Breast epithelium (tissue), 4 donors: Measurements from ENCODE around the gene PAK6. TPM values are rescaled to one million over a fixed set of nuclear protein-coding genes. Genes with fewer than 3 reads are reported as not detected.
A peak's percentile ranks its signal among the peaks of the same experiment; 100 is the strongest.

Experiments
- DNase-seq, 2 donors: peaks; one replicate each; pipeline ENCODE4 v3.0.0-alpha.2; 2019; ENCODE audit warnings: low spot score in 2 of 2
- H3K27ac ChIP-seq, 2 donors: fragments of 200-600 bp; sonication (generic) in 1 of 2; one replicate each; pipeline ENCODE4 v1.5.1; 2016 to 2019; ENCODE audit warnings: mild to moderate bottlenecking in 1 of 2
- H3K27me3 ChIP-seq, 2 donors: fragments of 200-600 bp; sonication (generic) in 1 of 2; one replicate each; pipeline versions ENCODE4 v1.5.1 to v1.6.0; 2017 to 2019; ENCODE audit warnings: control low read depth in 1 of 2, mild to moderate bottlenecking in 1 of 2
- H3K36me3 ChIP-seq: fragments of 200-600 bp; one replicate; pipeline ENCODE4 v1.5.1; 2019
- H3K4me1 ChIP-seq, 2 donors: fragments of 200-600 bp; sonication (generic); one replicate each; pipeline ENCODE4 v1.5.1; 2016 to 2019; ENCODE audit warnings: control low read depth in 1 of 2
- H3K4me3 ChIP-seq, 3 donors: fragments of 200-600 bp; sonication (generic); 1 replicate in 2 of 3; 2 replicates in 1 of 3; pipeline ENCODE4 v1.5.1; 2016 to 2019; ENCODE audit warnings: mild to moderate bottlenecking in 3 of 3, moderate library complexity in 2 of 3
- H3K9me3 ChIP-seq, 2 donors: fragments of 200-600 bp; sonication (generic) in 1 of 2; one replicate each; pipeline ENCODE4 v1.5.1; 2016 to 2019; ENCODE audit warnings: control low read depth in 1 of 2
- POLR2A ChIP-seq: fragments of 450-650 bp; IDR thresholded peaks from one replicate; pipeline ENCODE4 v1.6.1; 2016; ENCODE audit warnings: antibody characterized with exemption, mild to moderate bottlenecking, moderate library complexity
- POLR2AphosphoS5 ChIP-seq, 3 donors: sonication (generic); formaldehyde crosslinking; IDR thresholded peaks; one replicate each; pipeline ENCODE4 v1.6.1; 2017; ENCODE audit warnings: antibody characterized with exemption in 3 of 3
- intact Hi-C: fragments of 100-400 bp; cut with DNase I; formaldehyde crosslinking; loops from one replicate; pipeline ENCODE4 v1.15.1; 2023; ENCODE audit warnings: low total_unique reads
- total RNA-seq, 3 donors: library from RNA; depleted of rRNA; stranded (reverse); fragments of >200 nt; gene quantifications; one replicate each; pipeline ENCODE4 v1.1.0, GENCODE V29; 2016
- TF ChIP-seq, protein P1 (sequence below), 3 donors: fragments of 450-650 bp; IDR thresholded peaks; one replicate each; pipeline ENCODE4 v1.5.1; 2016 to 2017; ENCODE audit warnings: antibody characterized with exemption in 3 of 3, mild to moderate bottlenecking in 3 of 3, moderate library complexity in 3 of 3

The PAK6 gene
- total RNA-seq, 3 donors from 2014 or later = 0.80 to 11.0 (median 9.5) TPM

GRCh38 chr15:40257656-40258450, 19.0 kb downstream of the PAK6 start:
- Histone ChIP-seq H3K4me3 (no peak overlapping the region), H3K27ac (no peak overlapping the region), H3K27me3 (no peaks in the 10 kb centered on the region), H3K4me1 (peaks cover 6 to 10% of the 10 kb centered on the region in 2 donors), H3K36me3 (no peaks in the 10 kb centered on the region), H3K9me3 (no peaks in the 10 kb centered on the region)
- no peak for DNase-seq
- TF ChIP-seq POLR2A = no peak
- TF ChIP-seq, protein P1, sequence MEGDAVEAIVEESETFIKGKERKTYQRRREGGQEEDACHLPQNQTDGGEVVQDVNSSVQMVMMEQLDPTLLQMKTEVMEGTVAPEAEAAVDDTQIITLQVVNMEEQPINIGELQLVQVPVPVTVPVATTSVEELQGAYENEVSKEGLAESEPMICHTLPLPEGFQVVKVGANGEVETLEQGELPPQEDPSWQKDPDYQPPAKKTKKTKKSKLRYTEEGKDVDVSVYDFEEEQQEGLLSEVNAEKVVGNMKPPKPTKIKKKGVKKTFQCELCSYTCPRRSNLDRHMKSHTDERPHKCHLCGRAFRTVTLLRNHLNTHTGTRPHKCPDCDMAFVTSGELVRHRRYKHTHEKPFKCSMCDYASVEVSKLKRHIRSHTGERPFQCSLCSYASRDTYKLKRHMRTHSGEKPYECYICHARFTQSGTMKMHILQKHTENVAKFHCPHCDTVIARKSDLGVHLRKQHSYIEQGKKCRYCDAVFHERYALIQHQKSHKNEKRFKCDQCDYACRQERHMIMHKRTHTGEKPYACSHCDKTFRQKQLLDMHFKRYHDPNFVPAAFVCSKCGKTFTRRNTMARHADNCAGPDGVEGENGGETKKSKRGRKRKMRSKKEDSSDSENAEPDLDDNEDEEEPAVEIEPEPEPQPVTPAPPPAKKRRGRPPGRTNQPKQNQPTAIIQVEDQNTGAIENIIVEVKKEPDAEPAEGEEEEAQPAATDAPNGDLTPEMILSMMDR (IDR thresholded peaks at IDR 0.05) = no peak
- TF ChIP-seq POLR2AphosphoS5 (IDR thresholded peaks at IDR 0.05) = no peak
- intact Hi-C loops = no loop called here

- DNase-seq = no peak
- H3K9me3 ChIP-seq = no peaks in the 10 kb centered on the region
- H3K27me3 ChIP-seq = no peaks in the 10 kb centered on the region
- intact Hi-C loops = no loop called here
- H3K4me3 ChIP-seq = no peak overlapping the region
- H3K4me1 ChIP-seq = peaks cover 0 to 5% of the 10 kb centered on the region in 2 donors
- no peak overlapping the region for H3K27ac ChIP-seq
- TF ChIP-seq POLR2AphosphoS5 (IDR thresholded peaks at IDR 0.05) (no peak), POLR2A (no peak)
- TF ChIP-seq, protein P1 (IDR thresholded peaks at IDR 0.05) = no peak
- no peaks in the 10 kb centered on the region for H3K36me3 ChIP-seq
Measured at GRCh38 chr15:40258544-40258943, 19.7 kb downstream of the PAK6 start.

DNA sequence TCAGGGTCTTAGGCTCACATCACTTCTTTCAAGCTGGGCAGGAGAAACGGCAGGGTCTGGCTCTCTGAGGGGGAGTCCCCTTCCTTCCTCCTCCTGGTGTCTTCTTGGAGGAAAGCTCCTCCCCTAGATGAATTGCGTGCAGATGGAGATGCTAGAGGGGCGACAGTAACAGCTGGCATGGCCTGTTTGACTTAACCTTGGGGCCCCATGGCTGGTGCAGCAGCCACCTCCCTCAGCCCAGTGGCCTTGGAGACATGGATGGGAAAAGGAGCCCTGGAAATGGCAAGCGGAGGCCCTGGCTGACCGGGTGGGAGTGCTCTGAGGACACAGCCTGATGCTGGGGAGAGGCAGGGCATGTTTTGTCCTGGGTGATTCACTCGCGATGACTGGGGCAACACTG, 20.2 kb downstream of the PAK6 start:
- peaks cover 0 to under 1% of the 10 kb centered on the region in 2 donors for H3K4me1 ChIP-seq
- intact Hi-C loops = no loop called here

DNA sequence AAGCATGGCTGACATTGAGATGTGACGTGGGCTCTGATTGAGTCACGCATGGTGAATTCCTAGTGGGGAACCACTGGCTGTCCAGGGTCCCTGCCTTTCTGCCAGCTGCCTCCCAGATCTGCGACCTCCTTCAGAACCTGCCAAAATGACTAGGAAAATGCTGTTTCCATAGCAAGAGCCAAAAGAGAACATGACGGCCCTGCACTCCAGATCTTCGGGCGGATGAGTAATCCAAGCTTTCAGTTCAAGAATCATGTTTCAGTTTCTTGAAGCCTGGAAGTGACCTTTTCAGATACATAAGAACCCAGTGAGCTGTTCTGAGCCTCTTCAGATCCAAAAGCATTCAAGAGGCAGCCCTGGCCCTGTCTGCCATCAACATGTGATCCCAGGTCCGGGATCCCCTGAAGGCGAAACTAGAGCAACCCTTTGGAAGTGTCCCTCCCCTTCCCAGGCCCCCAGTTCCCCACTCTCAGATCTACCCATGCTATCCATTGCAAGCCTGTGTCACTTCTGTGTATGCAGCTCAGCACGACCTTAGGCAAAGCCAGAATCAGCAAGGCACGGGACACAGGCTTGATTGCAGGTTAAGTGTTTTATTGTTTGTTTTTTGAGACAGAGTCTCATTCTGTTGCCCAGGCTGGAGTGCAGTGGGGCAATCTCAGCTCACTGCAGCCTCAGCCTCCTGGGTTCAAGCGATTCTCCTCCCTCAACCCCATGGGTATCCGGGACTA, 24.3 kb downstream of the PAK6 start:
- no peaks in the 10 kb centered on the region for H3K36me3 ChIP-seq
- peak overlapping the region in 1 of 2 donors; percentile 62 for H3K27ac ChIP-seq
- intact Hi-C loops = no loop called here
- H3K27me3 ChIP-seq = no peaks in the 10 kb centered on the region
- H3K9me3 ChIP-seq = no peaks in the 10 kb centered on the region
- DNase-seq = no peak
- H3K4me1 ChIP-seq = no peaks in the 10 kb centered on the region
- TF ChIP-seq POLR2AphosphoS5 (IDR thresholded peaks at IDR 0.05) = no peak
- TF ChIP-seq POLR2A = no peak
- TF ChIP-seq, protein P1 (IDR thresholded peaks at IDR 0.05) = no peak
- H3K4me3 ChIP-seq = no peak overlapping the region

More for the DNA sequence above, 20.2 kb downstream of the PAK6 start:
- Histone ChIP-seq H3K36me3 (no peaks in the 10 kb centered on the region), H3K27ac (no peak overlapping the region), H3K27me3 (no peaks in the 10 kb centered on the region), H3K9me3 (no peaks in the 10 kb centered on the region), H3K4me3 (no peak overlapping the region)
- no peak for DNase-seq
- TF ChIP-seq POLR2A (no peak), POLR2AphosphoS5 (IDR thresholded peaks at IDR 0.05) (no peak)
- TF ChIP-seq, protein P1 (IDR thresholded peaks at IDR 0.05) = no peak
